Measurements from ENCODE around the gene MAGEA2B.
"Not testable (repeated sequence)": the region's sequence is repeated elsewhere in the genome, so short reads cannot be mapped to it uniquely, and the experiment has no call there.

The MAGEA2B gene

GRCh38 chrX:152713815-152714787 is at the start of gene MAGEA2B:
MAGEA2B (plus strand) TSS chrX:152714628; CDS start chrX:152717107, 2,479 bp downstream.
- not testable (repeated sequence) for DNase-seq (ENCODE audit: low spot score)

GRCh38 chrX:152674135-152674534 is 40.3 kb upstream of the MAGEA2B start:
- no peak for DNase-seq (ENCODE audit: low spot score)

GRCh38 chrX:152674652-152675051 is 39.8 kb upstream of the MAGEA2B start:
- DNase-seq (ENCODE audit: low spot score): not testable (repeated sequence)

GRCh38 chrX:152681012-152681411 is 33.4 kb upstream of the MAGEA2B start:
- DNase-seq (ENCODE audit: low spot score): not testable (repeated sequence)

GRCh38 chrX:152697952-152698931 is 16.2 kb upstream of the MAGEA2B start, which contains the start of gene MAGEA3:
MAGEA3 (plus strand) TSS chrX:152698794; CDS start chrX:152700833, 2,039 bp downstream.
- DNase-seq (ENCODE audit: low spot score): not testable (repeated sequence)

GRCh38 chrX:152700390-152700789 is 14.0 kb upstream of the MAGEA2B start:
- DNase-seq (ENCODE audit: low spot score): not testable (repeated sequence)

- DNase-seq (ENCODE audit: low spot score): not testable (repeated sequence)
These were observed 7.9 kb upstream of the MAGEA2B start for GRCh38 chrX:152706500-152706899.

- DNase-seq (ENCODE audit: low spot score): not testable (repeated sequence)
These were observed 5.3 kb upstream of the MAGEA2B start, which contains the start of gene CSAG2 for GRCh38 chrX:152709173-152709572. CSAG2 (minus strand) TSS chrX:152709273; CDS start chrX:152709112, 161 bp downstream.

GRCh38 chrX:152713195-152713594 is 1.2 kb upstream of the MAGEA2B start:
- not testable (repeated sequence) for DNase-seq (ENCODE audit: low spot score)

GRCh38 chrX:152725409-152725808 is 11.0 kb downstream of the MAGEA2B start:
- DNase-seq (ENCODE audit: low spot score): no peak

GRCh38 chrX:152733261-152733975 is 19.0 kb downstream of the MAGEA2B start, which contains the start of the genes CSAG1 and MAGEA12:
CSAG1 (minus strand) TSS chrX:152733721; CDS start chrX:152732460, 1,261 bp downstream.
MAGEA12 (plus strand) TSS chrX:152733757; CDS start chrX:152736162, 2,405 bp downstream.
- no peak for DNase-seq (ENCODE audit: low spot score)

- not testable (repeated sequence) for DNase-seq (ENCODE audit: low spot score)
These were observed 19.9 kb downstream of the MAGEA2B start for GRCh38 chrX:152734143-152734858.

GRCh38 chrX:152735101-152735500 is 20.7 kb downstream of the MAGEA2B start:
- DNase-seq (ENCODE audit: low spot score): no peak

GRCh38 chrX:152735860-152736511 is 21.6 kb downstream of the MAGEA2B start:
- no peak for DNase-seq (ENCODE audit: low spot score)

GRCh38 chrX:152736528-152736927 is 22.1 kb downstream of the MAGEA2B start:
- DNase-seq (ENCODE audit: low spot score): not testable (repeated sequence)

- DNase-seq (ENCODE audit: low spot score): no peak
These were observed 24.1 kb downstream of the MAGEA2B start for GRCh38 chrX:152738560-152738959.

- not testable (repeated sequence) for DNase-seq (ENCODE audit: low spot score)
These were observed 39.5 kb downstream of the MAGEA2B start, which contains the start of gene MAGEA2 for GRCh38 chrX:152753686-152754650. MAGEA2 (minus strand) TSS chrX:152753842; CDS start chrX:152751363, 2,479 bp downstream.

- not testable (repeated sequence) for DNase-seq (ENCODE audit: low spot score)
These were observed 40.4 kb downstream of the MAGEA2B start for GRCh38 chrX:152754871-152755270.
